ENCODE results near the gene B3GNT2.
A peak's percentile ranks its signal among the peaks of the same experiment; 100 is the strongest.

The B3GNT2 gene

GRCh38 chr2:62181843-62182242 is 14.1 kb upstream of the B3GNT2 start:
- Histone ChIP-seq H3K4me3 (ENCODE audit: low read depth, low read length) (no peak overlapping the region), H3K9me3 (ENCODE audit: severe bottlenecking) (no peaks in the 10 kb centered on the region), H3K27ac (no peak overlapping the region), H3K36me3 (no peaks in the 10 kb centered on the region), H3K27me3 (ENCODE audit: insufficient read depth, low read depth, severe bottlenecking) (peaks cover 8% of the 10 kb centered on the region)
- DNase-seq, result no peak
- no peak for TF ChIP-seq CTCF (IDR thresholded peaks at IDR 0.05; ENCODE audit: low read depth, low read length)

GRCh38 chr2:62184512-62185230 is 11.2 kb upstream of the B3GNT2 start:
- Histone ChIP-seq H3K27me3 (ENCODE audit: insufficient read depth, low read depth, severe bottlenecking) (no peaks in the 10 kb centered on the region), H3K27ac (no peak overlapping the region), H3K36me3 (no peaks in the 10 kb centered on the region), H3K4me3 (ENCODE audit: low read depth, low read length) (no peak overlapping the region), H3K9me3 (ENCODE audit: severe bottlenecking) (no peaks in the 10 kb centered on the region)
- DNase-seq, result peak; percentile 42
- TF ChIP-seq CTCF (IDR thresholded peaks at IDR 0.05; ENCODE audit: low read depth, low read length), result no peak

- DNase-seq, result no peak
- peaks cover under 1% of the 10 kb centered on the region for H3K27me3 ChIP-seq (ENCODE audit: insufficient read depth, low read depth, severe bottlenecking)
- H3K36me3 ChIP-seq, result no peaks in the 10 kb centered on the region
- H3K4me3 ChIP-seq (ENCODE audit: low read depth, low read length), result no peak overlapping the region
- H3K9me3 ChIP-seq (ENCODE audit: severe bottlenecking), result no peaks in the 10 kb centered on the region
- H3K27ac ChIP-seq, result no peak overlapping the region
- no peak for TF ChIP-seq CTCF (IDR thresholded peaks at IDR 0.05; ENCODE audit: low read depth, low read length)
These were observed 10.3 kb upstream of the B3GNT2 start for GRCh38 chr2:62185475-62186155.

- Histone ChIP-seq H3K36me3 (no peaks in the 10 kb centered on the region), H3K27me3 (ENCODE audit: insufficient read depth, low read depth, severe bottlenecking) (peaks cover 3% of the 10 kb centered on the region), H3K4me3 (ENCODE audit: low read depth, low read length) (no peak overlapping the region), H3K9me3 (ENCODE audit: severe bottlenecking) (no peaks in the 10 kb centered on the region), H3K27ac (no peak overlapping the region)
- no peak for DNase-seq
- no peak for TF ChIP-seq CTCF (IDR thresholded peaks at IDR 0.05; ENCODE audit: low read depth, low read length)
These were observed 9.6 kb upstream of the B3GNT2 start for GRCh38 chr2:62186156-62186905.

- TF ChIP-seq CTCF (IDR thresholded peaks at IDR 0.05; ENCODE audit: low read depth, low read length), result no peak
- Histone ChIP-seq H3K36me3 (no peaks in the 10 kb centered on the region), H3K9me3 (ENCODE audit: severe bottlenecking) (no peaks in the 10 kb centered on the region), H3K27ac (no peak overlapping the region), H3K27me3 (ENCODE audit: insufficient read depth, low read depth, severe bottlenecking) (peaks cover 3% of the 10 kb centered on the region), H3K4me3 (ENCODE audit: low read depth, low read length) (no peak overlapping the region)
- no peak for DNase-seq
These were observed 8.7 kb upstream of the B3GNT2 start for GRCh38 chr2:62187246-62187645.
